ENCODE data around the gene HLTF. TPM values are rescaled to one million over a fixed set of nuclear protein-coding genes. Genes with fewer than 3 reads are reported as not detected.

Gene HLTF
- total RNA-seq, 1 experiment from 2014 or later = 43.6 TPM

DNA sequence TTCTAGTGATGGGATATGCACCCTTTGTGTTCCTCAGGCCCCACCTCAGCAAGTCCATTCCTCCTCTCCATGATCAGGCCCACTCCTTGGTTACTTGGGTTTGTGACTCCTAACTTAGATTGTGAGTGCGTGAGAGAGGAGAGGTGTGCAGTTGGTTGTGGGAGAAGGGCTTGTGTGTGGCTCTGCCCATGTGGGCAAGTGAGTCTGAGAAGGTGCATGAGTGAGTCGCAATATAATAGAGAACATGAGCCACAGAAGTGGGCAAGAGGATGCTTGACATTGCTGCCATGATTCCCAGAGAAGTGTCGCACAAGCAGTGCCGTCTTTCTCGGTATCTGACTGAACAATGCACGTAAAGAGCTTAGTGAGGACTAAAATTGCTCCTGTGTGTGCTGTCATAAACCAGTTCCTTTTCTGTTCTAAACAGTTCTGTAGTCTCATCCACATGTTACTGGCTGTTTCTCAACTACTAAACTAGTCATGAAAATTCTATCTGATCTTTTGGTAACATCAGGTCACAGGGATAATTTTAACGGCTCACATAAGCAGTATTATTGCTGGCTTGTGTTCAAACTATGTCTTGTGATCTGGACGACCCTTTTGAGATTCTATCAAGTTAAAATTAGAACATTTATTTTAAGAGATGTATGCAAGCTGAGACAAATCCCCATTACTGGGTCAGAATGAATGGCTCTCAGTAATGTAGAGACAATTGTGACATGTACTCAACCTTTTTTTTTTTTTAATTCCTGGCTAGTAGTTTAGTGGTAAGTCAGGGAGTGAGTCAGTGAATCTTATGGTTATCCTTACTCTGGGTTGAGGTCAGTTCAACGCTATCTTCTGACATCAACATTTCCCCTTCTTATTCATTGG lies 69.4 kb downstream of the HLTF start:
- peak; percentile 69 for DNase-seq (ENCODE audit: low read depth)

DNA sequence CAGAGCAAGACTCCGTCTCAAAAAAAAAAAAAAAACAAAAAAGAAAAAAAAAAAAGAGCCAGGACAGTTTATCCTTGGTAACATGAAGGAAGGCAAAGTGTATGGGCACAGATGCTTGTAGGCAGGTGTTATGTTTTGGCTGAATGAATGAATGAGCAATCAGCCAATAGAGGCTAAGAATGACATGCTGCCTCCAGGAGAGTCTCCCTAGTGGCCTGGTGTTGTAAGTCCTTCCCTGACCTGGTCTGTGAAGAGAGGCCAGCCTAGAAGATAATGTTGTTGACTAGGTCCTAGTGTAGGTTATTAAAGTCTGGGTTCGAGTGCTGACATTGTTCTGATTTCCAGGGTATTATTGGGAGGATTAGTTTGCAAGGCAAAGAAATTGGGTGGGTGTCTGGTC lies 70.1 kb downstream of the HLTF start:
- DNase-seq (ENCODE audit: low read depth) = no peak

DNA sequence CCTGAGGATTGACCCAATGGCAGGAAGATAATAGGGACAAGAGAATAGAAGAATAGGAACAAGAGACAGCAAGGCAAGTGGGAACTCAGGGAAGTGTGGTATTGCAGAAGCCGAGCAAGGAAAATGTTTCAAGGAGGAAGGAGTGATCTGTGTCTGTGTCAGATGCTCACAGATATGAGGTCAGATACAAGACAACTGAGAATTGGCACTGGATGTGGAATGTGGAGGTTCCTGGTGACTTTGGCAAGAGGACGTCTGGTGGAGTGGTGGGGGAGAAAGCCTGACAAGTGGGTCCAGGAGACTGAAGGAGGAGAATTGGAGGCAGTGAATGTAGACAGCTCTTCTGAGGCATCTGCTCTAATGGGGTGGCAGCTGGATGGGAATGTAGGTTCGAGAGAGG lies 70.9 kb downstream of the HLTF start:
- DNase-seq (ENCODE audit: low read depth) = no peak

DNA sequence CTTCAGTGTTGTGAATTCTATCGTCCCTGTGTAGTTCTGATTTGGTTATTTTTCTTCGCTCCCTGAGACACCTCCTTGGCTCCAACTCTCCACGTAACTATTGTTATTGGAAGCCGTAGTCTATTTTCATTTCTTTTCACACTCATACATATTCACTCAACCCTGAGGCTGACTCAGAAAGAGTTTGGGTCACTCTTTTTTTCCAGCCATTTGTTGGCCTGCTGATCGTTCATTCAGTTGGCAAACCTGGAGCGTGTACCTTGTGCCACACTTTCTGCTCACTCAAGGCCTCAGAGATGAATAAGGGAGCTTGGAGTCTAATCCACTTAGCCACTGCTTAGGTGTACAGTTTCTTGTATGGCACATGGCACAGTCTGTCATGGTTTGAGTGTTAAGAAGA lies 72.6 kb downstream of the HLTF start:
- no peak for DNase-seq (ENCODE audit: low read depth)

DNA sequence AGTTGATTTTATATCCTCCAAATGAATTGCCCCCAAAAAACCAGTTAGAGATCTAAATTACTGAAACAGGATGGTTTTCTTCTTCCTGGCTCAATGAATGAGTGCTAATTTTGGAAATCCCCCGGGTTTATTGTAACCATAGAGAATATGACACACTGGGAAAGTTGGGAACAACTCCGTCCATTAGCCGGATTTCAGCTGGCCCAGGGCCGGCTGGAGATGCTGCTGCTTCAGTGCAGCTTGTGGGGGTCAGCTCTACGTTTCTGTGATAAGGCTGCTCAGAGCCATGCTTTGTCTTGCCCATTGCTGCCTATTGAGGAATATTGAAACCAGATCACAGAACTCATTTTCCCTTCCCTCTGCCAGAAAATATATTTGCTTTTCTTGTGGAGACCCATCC lies 74.7 kb downstream of the HLTF start:
- no peak for DNase-seq (ENCODE audit: low read depth)

DNA sequence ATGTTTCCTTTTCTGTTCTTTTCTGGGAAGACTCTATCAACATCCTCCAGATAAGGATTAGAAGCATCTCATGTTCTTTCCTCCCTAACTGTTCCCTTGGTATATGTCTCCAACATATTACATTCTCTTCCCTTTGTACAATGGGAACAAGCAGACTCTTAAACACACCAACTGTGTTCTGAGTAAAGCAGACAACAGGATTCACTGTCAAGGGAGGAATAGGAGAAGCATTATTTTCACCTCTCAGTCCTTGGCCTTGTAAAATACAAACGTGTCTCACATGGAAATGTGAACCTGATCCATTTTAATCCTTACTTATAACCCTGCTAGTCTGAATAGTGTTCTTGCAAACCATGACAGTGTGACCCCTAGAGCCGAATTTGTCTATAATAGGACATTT lies 75.4 kb downstream of the HLTF start:
- no peak for DNase-seq (ENCODE audit: low read depth)

DNA sequence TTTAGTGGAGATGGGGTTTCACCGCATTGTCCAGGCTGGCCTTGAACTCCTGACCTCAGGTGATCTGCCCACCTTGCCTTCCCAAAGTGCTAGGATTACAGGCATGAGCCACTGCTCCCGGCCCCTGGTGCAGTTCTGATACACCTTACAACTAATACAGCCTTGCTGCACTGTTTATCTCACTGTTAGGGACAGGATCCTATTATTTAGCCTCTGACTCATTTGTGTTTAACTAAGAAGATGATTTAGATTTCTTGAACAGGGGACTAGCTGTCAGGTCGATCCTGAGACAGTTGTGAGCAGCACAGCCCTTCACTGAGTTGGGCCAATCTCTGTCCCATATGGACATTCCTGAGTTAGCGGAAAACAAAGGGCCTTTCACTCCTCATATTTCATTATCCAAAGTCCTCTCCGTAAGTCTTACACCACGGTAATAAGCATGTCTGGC lies 75.8 kb downstream of the HLTF start:
- no peak for DNase-seq (ENCODE audit: low read depth)

DNA sequence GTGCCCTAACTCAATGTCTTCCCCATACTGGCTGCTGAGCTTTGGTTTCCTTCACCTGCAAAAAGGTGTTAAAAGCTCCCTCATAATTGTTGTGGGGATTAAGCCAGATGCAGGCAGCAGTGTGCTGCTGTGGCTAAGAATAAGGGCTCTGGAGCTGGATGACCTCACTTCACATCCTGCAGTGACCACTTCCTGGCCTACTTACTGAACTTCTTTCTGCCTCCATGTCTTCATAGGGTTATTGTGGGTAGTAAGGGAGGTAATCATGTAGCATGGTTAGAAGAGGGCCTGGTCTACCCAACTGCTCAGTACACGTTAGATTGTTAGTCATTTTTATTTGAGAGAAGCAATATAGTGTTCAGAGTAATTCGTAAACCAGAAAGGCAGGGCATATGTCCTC lies 76.6 kb downstream of the HLTF start:
- DNase-seq (ENCODE audit: low read depth) = peak; percentile 42

DNA sequence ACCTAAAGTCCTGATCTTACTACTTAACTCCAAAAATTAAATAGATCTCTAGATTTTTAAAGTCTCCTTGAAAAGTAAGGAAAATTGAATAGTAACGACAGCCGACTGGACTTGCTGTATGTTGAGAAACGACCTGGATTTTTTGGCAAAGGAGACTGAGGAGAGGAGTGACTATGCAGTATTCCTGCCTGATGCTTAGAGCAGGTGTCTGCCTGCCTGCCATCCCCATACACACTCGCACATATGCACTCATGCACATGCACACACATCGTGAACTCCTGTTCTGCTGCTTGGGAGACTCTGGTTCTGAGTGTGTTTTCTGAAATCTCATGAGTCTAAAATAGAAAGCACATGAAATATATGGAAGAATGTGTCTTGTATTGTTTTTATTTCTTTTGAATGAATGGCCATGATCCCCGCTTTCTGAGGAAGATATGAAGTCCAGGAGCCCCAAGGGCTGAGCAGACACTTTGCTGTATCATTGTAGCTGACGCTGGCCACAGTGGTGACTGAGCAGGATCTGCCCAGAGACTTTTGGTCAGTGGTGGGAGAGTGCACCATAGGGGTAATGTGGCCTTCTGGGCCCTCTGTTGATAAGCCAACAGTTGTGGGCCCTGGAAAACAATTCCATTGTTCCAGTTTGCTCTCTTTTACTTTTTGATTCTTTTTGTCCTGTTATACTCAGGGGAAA lies 78.6 kb downstream of the HLTF start:
- no peak for DNase-seq (ENCODE audit: low read depth)

DNA sequence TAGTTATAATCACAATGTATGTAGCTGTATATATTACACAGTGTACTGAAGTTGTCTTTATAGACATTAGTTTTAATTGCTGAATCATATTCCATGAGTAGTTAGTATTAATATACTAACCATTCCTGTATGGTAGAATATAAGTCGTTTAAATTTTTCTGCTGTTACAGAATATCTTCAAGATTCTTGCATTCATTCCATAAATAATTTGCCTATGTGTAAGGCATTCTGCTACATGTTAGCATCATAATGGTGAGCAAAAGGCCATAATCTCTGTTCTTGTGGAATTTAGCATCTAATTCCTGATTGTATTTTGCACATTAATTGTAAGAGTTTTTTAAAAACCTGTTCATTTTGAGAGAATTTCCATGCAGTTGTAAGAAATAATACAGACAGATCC lies 80.9 kb downstream of the HLTF start:
- no peak for DNase-seq (ENCODE audit: low read depth)

DNA sequence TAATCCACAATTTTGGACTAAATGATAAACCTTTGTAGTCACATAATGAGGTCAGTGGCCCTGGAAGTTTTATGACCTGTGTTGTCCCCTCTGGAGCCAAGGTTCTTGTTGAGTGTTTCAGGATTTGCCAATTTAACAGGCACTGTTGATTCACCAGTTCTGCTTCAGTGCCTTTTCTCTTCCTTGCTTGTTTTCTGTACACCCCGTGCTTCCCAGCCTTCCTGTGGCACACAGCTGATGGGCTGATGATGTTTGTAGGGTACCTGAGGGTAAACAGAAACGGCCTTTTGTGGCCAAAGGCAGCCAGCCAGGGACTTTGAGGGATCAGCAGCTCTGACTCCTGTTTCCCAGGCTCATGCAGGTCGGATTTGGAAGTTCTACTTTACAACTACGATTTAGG lies 81.7 kb downstream of the HLTF start:
- DNase-seq (ENCODE audit: low read depth) = no peak

DNA sequence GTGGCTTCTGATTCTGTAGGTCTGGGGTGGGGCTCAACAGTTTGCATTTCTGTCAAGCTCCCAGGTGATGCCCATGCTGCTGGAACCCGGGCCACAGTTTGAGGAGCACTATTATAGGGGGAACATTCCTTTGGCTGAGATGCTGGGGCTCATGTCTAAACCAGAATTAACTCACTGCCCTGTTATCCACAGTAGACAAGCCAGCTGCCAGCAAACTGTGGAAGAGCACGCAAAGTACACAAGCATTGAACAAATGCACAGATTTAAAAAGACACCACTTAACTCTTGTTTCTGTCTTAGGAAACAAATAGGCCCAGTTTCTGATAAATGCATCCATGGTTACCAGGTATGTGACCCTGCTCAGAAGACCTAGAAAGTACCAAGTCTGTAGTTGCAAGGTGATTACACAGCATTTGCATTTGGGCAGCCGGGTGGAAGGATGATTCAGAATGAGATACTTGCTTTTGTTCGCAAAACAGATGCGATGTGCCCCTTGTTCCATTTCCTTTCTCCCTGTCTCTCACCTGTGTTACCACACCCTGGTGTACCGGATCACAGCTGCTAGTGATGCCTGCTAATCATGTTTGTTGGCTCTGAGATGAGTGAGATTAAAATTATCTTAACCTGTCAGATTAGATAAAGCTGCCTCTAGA lies 82.6 kb downstream of the HLTF start:
- DNase-seq (ENCODE audit: low read depth) = no peak

DNA sequence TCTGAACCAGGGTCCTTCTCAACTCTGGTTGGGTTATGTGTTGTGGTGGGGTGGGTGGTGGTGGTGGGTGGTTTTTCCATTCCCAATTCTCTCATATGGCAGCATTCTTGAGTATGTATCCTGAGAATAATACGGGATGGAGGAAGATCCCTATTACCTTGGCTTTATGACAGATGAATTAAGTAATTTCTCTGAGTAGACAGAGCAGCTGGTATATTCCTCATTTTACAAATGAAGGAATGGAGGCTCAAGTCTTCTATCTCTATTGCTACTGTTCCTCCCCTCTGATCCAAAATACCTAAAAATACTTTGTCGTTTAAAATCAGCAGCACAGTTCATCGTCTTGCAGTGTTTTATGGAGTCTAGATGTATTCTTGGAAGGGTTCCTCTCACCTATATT lies 84.6 kb downstream of the HLTF start:
- DNase-seq (ENCODE audit: low read depth) = no peak

DNA sequence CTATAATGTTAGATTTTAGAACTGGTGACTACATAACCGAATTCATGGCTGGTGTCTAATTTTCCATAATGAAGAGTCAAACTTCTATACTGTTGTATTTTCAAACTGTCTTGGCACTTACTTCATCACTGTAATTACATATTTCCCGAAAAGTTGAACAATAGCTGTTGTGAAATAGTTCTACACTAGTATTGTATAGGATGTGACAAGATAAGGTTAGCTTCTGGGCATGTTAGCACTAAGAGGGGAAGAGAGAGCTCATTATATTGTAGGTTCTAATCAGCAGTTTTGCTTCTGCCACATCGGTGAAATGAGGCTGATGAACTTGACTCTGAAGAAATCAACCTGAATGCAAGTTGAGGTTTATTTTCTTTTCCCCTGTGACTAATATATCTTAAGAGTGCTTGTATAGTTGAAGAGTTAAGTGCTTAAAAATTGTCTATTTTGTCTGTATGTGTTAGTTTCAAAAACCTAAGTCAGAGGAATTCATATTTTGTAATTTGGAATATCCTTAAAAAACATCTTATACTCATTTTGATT lies 86.1 kb downstream of the HLTF start:
- DNase-seq (ENCODE audit: low read depth) = no peak

DNA sequence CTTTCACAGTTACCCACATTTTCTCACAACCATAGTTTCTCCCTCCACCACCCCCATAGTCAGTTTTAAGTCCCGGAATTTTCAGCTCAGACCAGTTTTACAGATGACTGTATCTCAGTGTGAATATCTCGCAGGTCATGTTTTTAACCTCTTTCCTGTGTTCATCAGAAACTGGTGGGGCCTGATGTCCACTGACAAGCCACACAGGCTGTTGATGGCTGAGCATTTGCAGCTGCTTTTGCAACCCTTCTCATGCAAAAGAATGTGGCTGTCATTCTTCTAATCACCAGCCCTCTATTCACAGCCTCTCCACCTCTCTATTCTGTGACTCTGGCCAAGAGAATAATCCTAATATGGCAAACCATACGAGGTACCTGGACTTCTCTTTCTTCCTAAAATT lies 86.5 kb downstream of the HLTF start:
- no peak for DNase-seq (ENCODE audit: low read depth)

DNA sequence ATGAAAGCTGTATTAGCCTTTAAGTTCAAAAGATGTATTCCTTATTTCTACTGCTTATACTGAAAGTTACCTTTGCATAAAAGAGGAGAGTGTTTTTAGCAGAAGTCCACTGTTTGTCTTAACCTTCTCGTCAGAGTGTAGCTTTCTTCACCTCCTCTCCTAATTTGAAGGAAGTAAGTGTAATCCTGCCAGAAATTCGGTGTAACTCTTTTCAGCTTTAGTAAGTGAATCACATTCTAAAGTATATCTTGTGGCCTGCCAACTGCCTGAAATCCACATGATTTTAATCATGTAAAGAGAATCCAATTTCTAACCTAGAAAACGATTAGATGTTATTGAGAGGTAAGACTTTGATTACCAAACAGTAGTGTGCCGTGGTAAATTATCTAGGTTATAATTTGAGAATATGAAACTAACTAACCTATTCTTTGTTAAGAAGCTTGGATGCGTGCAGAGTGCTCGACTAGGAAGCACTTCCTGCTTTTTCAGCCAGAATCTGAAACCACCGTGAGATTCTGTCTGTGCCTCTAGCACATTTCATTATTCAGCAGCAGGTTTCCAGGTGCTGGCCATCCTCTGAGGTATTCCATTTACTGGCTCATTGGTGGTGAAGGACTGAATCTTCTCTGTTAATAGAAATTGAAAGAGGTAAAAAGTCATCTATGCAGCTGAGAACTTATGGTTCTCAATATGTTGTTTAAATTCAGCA lies 87.5 kb downstream of the HLTF start:
- no peak for DNase-seq (ENCODE audit: low read depth)

DNA sequence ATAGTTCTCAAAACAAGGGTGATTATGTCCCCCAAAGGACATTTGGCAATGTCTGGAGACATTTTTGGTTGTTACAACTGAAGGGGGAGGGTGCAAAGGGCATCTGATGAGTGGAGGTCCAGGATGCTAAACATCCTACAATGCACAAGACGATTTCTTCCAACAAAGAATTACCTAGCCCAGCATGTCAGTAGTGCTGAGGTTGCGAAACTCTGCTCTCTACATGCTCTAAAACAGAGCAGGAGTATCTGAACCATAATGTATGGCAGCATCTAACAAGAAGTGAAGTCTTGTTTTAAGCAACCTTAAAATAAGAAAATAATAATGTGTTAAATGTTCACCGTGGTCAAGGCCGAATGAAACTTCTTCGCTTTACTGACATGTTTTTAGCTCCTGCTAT lies 88.0 kb downstream of the HLTF start:
- DNase-seq (ENCODE audit: low read depth) = no peak

DNA sequence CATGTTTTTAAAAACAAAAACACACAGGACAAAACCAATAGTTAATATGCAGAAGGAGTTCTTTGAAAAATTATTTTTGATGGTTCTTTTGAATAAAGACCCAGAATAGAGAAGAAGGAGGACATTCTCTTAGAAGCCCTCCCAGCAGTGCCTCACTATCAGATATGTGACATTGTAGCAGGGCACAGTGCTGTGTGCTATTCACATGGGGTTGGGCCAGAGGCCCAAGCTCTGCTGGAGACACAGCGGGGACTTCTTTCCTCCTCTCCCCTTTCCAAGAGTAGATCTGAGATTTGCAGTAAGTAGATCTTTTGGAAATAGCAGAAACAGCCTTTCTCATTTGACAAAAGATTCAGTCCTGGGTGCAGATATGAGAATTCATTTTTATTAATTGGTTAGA lies 88.7 kb downstream of the HLTF start:
- no peak for DNase-seq (ENCODE audit: low read depth)

DNA sequence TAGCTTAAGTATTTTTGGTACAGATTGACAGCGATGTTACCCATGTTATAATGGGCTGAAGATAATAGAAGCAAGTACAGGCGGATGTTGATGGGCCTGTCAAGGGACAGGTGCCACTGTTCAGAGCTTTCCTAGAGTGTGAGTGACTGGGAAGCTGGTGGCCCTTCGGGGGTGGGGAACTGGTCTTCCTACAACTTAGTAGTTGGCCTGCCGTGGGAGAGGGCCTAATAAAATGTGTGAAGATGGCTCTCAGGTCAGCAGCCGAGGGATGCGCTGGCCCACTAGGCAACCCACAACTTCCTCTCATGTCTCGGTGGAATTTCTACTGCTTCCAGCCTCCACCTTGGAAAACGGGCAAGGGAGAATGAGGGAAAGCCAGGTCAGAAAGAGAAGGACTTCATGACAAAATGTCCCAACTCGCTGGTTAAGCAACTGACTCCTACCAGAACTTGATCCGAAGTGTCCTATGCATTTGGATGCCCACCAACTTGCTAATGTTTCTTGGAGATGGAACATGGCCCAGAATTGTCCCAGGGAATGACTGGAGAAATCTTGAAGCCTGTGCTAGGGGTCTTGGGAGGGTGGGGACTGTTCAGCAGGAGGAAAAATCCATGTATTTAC lies 93.6 kb downstream of the HLTF start:
- DNase-seq (ENCODE audit: low read depth) = no peak

DNA sequence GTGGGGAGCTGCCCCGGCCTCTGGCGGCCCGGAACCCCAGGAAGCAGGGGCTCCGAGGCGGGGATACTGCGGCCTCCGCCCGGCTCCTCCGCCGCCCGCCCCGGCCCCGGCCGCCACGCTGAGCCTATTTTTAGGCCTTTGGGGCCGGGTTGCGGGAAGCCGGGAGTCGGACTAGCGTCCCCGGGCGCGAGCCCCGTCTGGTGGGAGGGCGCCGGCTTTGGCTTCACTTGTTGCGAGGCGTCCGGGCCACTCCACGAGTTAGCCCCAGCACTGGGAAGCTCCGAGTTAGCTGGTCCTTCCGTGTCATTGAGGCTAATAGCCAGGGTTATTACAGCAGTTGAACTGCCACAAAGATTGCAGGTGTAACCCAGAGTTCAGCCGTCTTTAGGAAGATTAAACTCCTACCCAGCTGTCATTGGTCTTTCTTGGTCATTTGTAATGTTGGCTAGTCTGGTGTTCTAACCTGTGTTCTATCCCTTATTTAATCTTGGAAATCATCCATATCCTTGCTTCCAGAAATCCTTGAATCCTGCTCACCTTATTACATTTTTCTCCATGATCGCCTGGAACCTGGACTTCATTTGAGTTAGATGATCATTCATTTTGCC lies 94.2 kb downstream of the HLTF start:
- peak; percentile 46 for DNase-seq (ENCODE audit: low read depth)

All from Daoy (cell line).